GM23248 (cell line): ENCODE data around the gene FAM167B. TPM values are rescaled to one million over a fixed set of nuclear protein-coding genes. Genes with fewer than 3 reads are reported as not detected.

Experiments used
- DNase-seq: peaks from one replicate; pipeline ENCODE4 v3.0.0-alpha.2; 2015
- H2AFZ ChIP-seq: fragments of 200-600 bp; sonication (generic); 2 replicates; pipeline ENCODE4 v1.6.1; 2016; ENCODE audit warnings: antibody characterized with exemption
- H3F3A ChIP-seq: fragments of 200-600 bp; sonication (generic); 2 replicates; pipeline ENCODE4 v1.6.1; 2016; ENCODE audit warnings: mild to moderate bottlenecking, antibody characterized with exemption, mixed run types; ENCODE audit not compliant: insufficient read depth
- H3K27ac ChIP-seq: fragments of 200-600 bp; sonication (generic); 2 replicates; pipeline ENCODE4 v1.5.1; 2016; ENCODE audit warnings: mild to moderate bottlenecking
- H3K27me3 ChIP-seq: fragments of 200-600 bp; sonication (generic); replicated peaks from 2 replicates; pipeline ENCODE4 v1.6.1; 2016; ENCODE audit warnings: mild to moderate bottlenecking; ENCODE audit not compliant: insufficient read depth
- H3K36me3 ChIP-seq: fragments of 200-600 bp; sonication (generic); 2 replicates; pipeline ENCODE4 v1.6.1; 2016; ENCODE audit warnings: low read depth, mild to moderate bottlenecking
- H3K4me1 ChIP-seq: fragments of 200-600 bp; sonication (generic); 2 replicates; pipeline ENCODE4 v1.6.1; 2016; ENCODE audit warnings: mild to moderate bottlenecking; ENCODE audit not compliant: insufficient read depth
- H3K4me2 ChIP-seq: fragments of 200-600 bp; sonication (generic); one replicate; pipeline ENCODE4 v1.6.1; 2016; ENCODE audit warnings: mild to moderate bottlenecking; ENCODE audit not compliant: unreplicated experiment
- H3K4me3 ChIP-seq: fragments of 200-600 bp; sonication (generic); 2 replicates; pipeline ENCODE4 v1.5.1; 2016; ENCODE audit warnings: mild to moderate bottlenecking
- H3K79me2 ChIP-seq: fragments of 200-600 bp; sonication (generic); 2 replicates; pipeline ENCODE4 v1.6.1; 2016; ENCODE audit warnings: mild to moderate bottlenecking; ENCODE audit not compliant: insufficient read depth
- H3K9ac ChIP-seq: fragments of 200-600 bp; sonication (generic); 2 replicates; pipeline ENCODE4 v1.6.1; 2016; ENCODE audit warnings: mild to moderate bottlenecking
- H3K9me2 ChIP-seq: fragments of 200-600 bp; sonication (generic); 2 replicates; pipeline ENCODE4 v1.6.1; 2016; ENCODE audit warnings: mixed run types, mild to moderate bottlenecking, moderate library complexity; ENCODE audit not compliant: insufficient read depth
- H3K9me3 ChIP-seq: fragments of 200-600 bp; sonication (generic); one replicate; pipeline ENCODE4 v1.6.1; 2017; ENCODE audit warnings: low read depth
- H4K20me1 ChIP-seq: fragments of 200-600 bp; sonication (generic); 2 replicates; pipeline ENCODE4 v1.6.0; 2016; ENCODE audit not compliant: insufficient read depth
- EZH2 ChIP-seq: fragments of 200-600 bp; sonication (generic); IDR thresholded peaks from 2 replicates; pipeline ENCODE4 v1.6.1; 2018; ENCODE audit warnings: antibody characterized with exemption, mild to moderate bottlenecking; ENCODE audit not compliant: insufficient read depth, poor library complexity, severe bottlenecking
- EZH2phosphoT487 ChIP-seq: fragments of 200-600 bp; sonication (generic); IDR thresholded peaks from 2 replicates; pipeline ENCODE4 v1.6.1; 2018; ENCODE audit warnings: antibody characterized with exemption, moderate library complexity, mild to moderate bottlenecking, low read depth; ENCODE audit not compliant: insufficient read depth
- WGBS, 2 experiments: methylation state at CpG; one replicate each; pipeline ENCODE4 v1.1.6; 2015 to 2017; ENCODE audit warnings: low lambda C conversion rate in 2 of 2, low coverage in 1 of 2; ENCODE audit errors: missing lambda C conversion rate in 2 of 2; 5-methylcytosine and 5-hydroxymethylcytosine counted together
- in situ Hi-C: fragments of 300-500 bp; cut with MboI; formaldehyde crosslinking; loops from 2 replicates; pipeline ENCODE4 v1.15.0; 2020
- polyA plus RNA-seq: library from polyadenylated mRNA; unstranded; fragments of >200 nt; fragmentation: Nextera tagmentation; extraction: Ambion mirVana; gene quantifications from 2 replicates; pipeline ENCODE4 v1.2.1, GENCODE V29; 2016
- total RNA-seq: library from RNA; depleted of rRNA; stranded (reverse); fragments of >200 nt; shearing (Covaris generic); gene quantifications from 2 replicates; pipeline ENCODE4 v1.2.3, GENCODE V29; 2014

FAM167B gene
- total and polyA plus RNA-seq, 2 experiments from 2014 or later, result 3.0 to 5.0 TPM

DNA sequence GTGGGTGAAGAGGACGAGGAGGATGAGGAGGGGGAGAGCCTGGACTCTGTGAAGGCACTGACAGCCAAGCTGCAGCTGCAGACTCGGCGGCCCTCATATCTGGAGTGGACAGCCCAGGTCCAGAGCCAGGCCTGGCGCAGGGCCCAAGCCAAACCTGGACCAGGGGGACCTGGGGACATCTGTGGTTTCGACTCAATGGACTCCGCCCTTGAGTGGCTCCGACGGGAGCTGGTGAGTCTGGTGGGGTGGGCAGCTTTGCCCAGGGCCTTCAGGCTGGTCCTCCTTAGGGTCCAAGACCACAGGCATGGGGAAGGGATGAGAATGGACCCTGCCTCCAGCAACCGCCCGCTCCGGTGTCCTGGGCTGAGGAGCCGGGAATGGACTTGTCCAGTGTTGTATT is 430 bp downstream of the FAM167B start:
- WGBS, 2 experiments, result 76% methylated on average over 12 of the region's 12 CpGs
- H3K36me3 ChIP-seq, result no peaks in the 10 kb centered on the region
- peak overlapping the region; percentile 27 for H3K4me2 ChIP-seq
- no peak for DNase-seq
- peak overlapping the region; percentile 43 for H2AFZ ChIP-seq
- H3F3A ChIP-seq, result 0 out of 2 replicates have a peak, but pooled peaks cover 10% of the 10 kb centered on the region
- H3K9me3 ChIP-seq, result no peaks in the 10 kb centered on the region
- no peaks in the 10 kb centered on the region for H3K79me2 ChIP-seq
- TF ChIP-seq EZH2phosphoT487, result no peak
- H3K27me3 ChIP-seq, result no peaks in the 10 kb centered on the region
- in situ Hi-C loops, result no loop called here
- no peak overlapping the region for H3K4me3 ChIP-seq
- peaks cover 26% of the 10 kb centered on the region for H3K4me1 ChIP-seq
- 0 out of 2 replicates have a peak overlapping the region, but pooled peaks have one; percentile 11 for H3K9ac ChIP-seq
- no peaks in the 10 kb centered on the region for H4K20me1 ChIP-seq
- no peaks in the 10 kb centered on the region for H3K9me2 ChIP-seq
- peak overlapping the region; percentile 69 for H3K27ac ChIP-seq

DNA sequence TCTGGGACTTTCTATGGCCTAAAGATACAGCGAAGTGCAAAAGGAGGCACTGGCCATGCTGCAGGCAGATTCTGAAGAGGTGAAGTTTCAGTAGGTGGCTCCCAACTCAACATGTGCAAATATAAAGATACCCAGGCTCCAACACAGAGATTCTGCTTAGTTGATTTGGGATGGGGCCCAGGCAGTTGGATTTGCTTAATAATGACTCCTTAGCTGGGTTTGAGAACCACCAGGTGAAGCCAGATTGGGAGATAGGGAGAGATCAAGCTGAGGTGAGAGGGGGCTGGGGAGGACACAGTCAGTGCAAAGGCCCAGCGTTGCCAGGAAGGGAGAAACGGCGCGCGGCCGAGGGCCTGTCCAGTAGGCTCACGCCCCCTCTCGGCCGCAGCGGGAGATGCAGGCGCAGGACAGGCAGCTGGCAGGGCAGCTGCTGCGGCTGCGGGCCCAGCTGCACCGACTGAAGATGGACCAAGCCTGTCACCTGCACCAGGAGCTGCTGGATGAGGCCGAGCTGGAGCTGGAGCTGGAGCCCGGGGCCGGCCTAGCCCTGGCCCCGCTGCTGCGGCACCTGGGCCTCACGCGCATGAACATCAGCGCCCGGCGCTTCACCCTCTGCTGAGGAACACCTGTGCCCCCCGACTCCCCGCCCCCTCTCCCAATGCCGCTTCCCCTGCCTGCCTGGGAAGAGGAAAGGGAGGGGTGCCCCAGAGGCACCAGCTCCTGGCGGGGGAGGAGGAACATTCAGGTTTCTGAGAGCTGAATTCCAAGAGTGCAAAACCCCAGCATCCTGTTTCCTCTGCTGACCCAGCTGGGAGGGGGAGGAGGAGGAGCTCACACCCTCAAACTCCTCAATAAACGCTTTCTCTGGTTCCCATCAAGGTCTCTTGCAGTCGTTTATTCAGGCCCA is 1.2 kb downstream of the FAM167B start:
- no peaks in the 10 kb centered on the region for H3K9me3 ChIP-seq
- no peaks in the 10 kb centered on the region for H3K27me3 ChIP-seq
- TF ChIP-seq EZH2, result no peak
- 26 to 28% methylated on average over 24 to 29 of the region's 31 CpGs for WGBS, 2 experiments
- in situ Hi-C loops, result no loop called here
- H3K4me1 ChIP-seq, result peaks cover 26% of the 10 kb centered on the region
- H3K36me3 ChIP-seq, result no peaks in the 10 kb centered on the region
- H2AFZ ChIP-seq, result peak overlapping the region; percentile 46
- H3K27ac ChIP-seq, result 0 out of 2 replicates have a peak overlapping the region, but pooled peaks have one; percentile 69
- 0 out of 2 replicates have a peak, but pooled peaks cover 10% of the 10 kb centered on the region for H3F3A ChIP-seq
- H3K4me2 ChIP-seq, result no peak overlapping the region
- H3K4me3 ChIP-seq, result no peak overlapping the region
- H4K20me1 ChIP-seq, result no peaks in the 10 kb centered on the region
- H3K79me2 ChIP-seq, result no peaks in the 10 kb centered on the region
- no peak overlapping the region for H3K9ac ChIP-seq
- peak; percentile 80 for DNase-seq
- H3K9me2 ChIP-seq, result no peaks in the 10 kb centered on the region

DNA sequence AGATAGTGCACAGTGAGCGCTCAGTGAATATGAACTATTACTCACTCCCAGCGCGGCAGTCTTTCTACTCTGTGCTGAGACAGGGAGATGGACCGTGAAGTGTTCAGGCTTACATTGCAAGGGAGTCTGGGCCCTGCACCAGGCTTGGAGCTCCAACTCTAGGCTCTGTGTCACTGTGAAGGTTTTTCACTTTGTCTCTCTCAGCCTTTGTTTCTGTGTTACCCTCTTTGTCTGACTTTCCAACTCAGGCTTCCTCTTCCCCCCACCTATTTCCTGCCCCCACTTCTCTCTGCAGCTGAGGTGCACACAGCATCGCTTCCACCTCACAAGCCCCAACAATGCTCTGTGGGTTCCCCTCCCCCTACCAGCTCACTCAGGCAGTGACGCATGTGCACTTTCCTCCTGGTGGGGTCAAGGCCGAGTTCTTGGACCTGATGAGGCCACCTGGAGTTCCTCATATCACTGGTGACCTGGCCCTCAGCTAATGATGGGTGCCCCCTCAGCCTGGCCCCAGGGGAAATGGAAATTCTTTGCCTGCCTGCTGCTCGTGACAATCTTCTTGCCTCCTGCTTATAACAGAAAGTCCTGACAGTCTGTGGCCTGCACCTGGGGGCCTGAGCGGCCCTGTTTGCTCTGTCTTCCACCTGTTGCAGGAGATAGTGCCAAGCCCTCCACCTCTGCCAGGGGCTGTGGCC is 3.0 kb downstream of the FAM167B start:
- Histone ChIP-seq H3K4me1 (peaks cover 26% of the 10 kb centered on the region), H3K4me3 (no peak overlapping the region), H4K20me1 (no peaks in the 10 kb centered on the region), H3K9me3 (no peaks in the 10 kb centered on the region), H3K27ac (no peak overlapping the region), H3K9ac (no peak overlapping the region), H3K79me2 (no peaks in the 10 kb centered on the region), H3K9me2 (no peaks in the 10 kb centered on the region), H3K27me3 (no peaks in the 10 kb centered on the region), H2AFZ (no peak overlapping the region), H3K36me3 (no peaks in the 10 kb centered on the region), H3K4me2 (no peak overlapping the region), H3F3A (0 out of 2 replicates have a peak, but pooled peaks cover 10% of the 10 kb centered on the region)
- TF ChIP-seq EZH2, result no peak
- 80 to 86% methylated on average over 9 of the region's 9 CpGs for WGBS, 2 experiments
- in situ Hi-C loops, result no loop called here
- no peak for DNase-seq

DNA sequence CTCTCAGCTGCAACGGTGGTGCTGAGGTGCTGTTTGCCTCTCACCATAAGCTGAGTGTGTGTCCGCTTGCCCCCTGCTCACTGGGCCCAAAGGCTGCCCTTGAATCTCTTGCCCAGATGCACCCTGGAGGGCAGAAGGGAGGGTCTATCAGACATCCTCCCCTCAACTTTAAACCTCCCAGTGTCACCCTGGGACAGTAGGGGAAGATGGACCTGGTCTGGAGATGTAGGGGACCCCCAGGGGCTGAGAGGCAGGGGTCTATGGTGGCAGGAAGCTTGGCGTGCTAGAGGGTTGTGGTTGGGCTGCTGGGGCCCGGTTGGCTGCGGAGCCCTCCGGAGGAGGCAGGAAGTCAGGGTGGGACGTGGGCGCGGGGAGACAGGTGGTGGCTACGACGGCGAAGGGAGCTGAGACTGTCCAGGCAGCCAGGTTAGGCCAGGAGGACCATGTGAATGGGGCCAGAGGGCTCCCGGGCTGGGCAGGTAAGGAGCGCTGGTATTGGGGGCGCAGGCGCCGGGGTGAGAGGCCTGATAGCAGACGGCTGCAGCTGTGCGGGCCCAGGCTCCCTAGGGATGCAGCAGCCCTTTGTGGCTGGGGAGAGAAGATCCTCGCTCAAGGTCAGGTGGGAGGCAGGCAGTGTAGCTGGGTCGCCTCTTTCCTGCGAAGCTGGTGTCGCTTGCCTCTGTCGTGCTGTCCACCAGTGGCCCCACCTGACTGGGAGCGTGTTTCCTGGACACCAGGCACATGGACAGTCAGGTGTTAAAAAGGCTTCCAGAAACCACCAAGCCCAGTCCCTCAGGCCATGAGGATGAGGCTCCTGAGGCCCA is 4.1 kb downstream of the FAM167B start, which contains the start of gene LCK:
TSS of gene LCK (plus strand) at position 373 of the 824 bp plus-strand sequence. CDS start 23,065 bp downstream, outside the sequence.
- Histone ChIP-seq H3K27me3 (no peaks in the 10 kb centered on the region), H3K79me2 (no peaks in the 10 kb centered on the region), H4K20me1 (no peaks in the 10 kb centered on the region), H3K4me2 (no peak within 1 kb of the TSS), H3K27ac (no peak within 1 kb of the TSS), H3K9ac (no peak within 1 kb of the TSS), H3K4me3 (no peak within 1 kb of the TSS), H3K36me3 (no peaks in the 10 kb centered on the region), H3K4me1 (peaks cover 22% of the 10 kb centered on the region), H3F3A (0 out of 2 replicates have a peak, but pooled peaks cover 10% of the 10 kb centered on the region), H2AFZ (no peak within 1 kb of the TSS), H3K9me3 (no peaks in the 10 kb centered on the region), H3K9me2 (no peaks in the 10 kb centered on the region)
- TF ChIP-seq EZH2phosphoT487, result no peak
- TF ChIP-seq EZH2, result no peak
- no peak for DNase-seq
- 80 to 87% methylated on average over 23 to 25 of the region's 25 CpGs for WGBS, 2 experiments
- in situ Hi-C loops, result no loop called here
